K562 (cell line): Measurements from ENCODE around the gene GFOD2. TPM values are rescaled to one million over a fixed set of nuclear protein-coding genes. Genes with fewer than 3 reads are reported as not detected.

Source experiments
- NFYB ChIP-seq: IDR thresholded peaks from 2 replicates; pipeline ENCODE4 v1.6.1; 2011; ENCODE audit warnings: mild to moderate bottlenecking, moderate library complexity; ENCODE audit not compliant: insufficient read length; ENCODE audit errors: extremely low read depth
- STAT5A ChIP-seq: IDR thresholded peaks from 2 replicates; pipeline ENCODE4 v1.6.1; 2012; ENCODE audit warnings: low read length, inconsistent platforms, borderline replicate concordance
- TAF7 ChIP-seq: fragments of 450-650 bp; IDR thresholded peaks from 2 replicates; pipeline ENCODE4 v1.6.1; 2016; ENCODE audit warnings: missing genetic modification characterization, missing compliant biosample characterization
- ZSCAN29 ChIP-seq: fragments of 450-650 bp; IDR thresholded peaks from 2 replicates; pipeline ENCODE4 v1.6.1; 2017
- polyA plus RNA-seq, 8 experiments: library from polyadenylated mRNA; depleted of rRNA in 4 of 8; stranded (reverse) in 5 of 8; unstranded in 3 of 8; fragments of >200 nt; fragmentation: Nextera tagmentation in 2 of 8; fragmentation: Illumina TruSeq in 1 of 8; extraction: Ambion mirVana in 2 of 8; extraction: Trizol in 1 of 8; gene quantifications; 2 replicates each; pipeline versions ENCODE4 v1.2.1 to v1.2.3, GENCODE V29; 2011 to 2014; ENCODE audit warnings: inconsistent platforms in 1 of 8, missing spikeins in 1 of 8
- total RNA-seq, 7 experiments: library from RNA; depleted of rRNA in 6 of 7; stranded (reverse); fragments of >200 nt in 6 of 7; fragmentation: Illumina TruSeq in 2 of 7; extraction: Trizol in 2 of 7; gene quantifications; 2 replicates each; pipeline versions ENCODE4 v1.2.1 to v1.2.3, GENCODE V29; 2011 to 2021; ENCODE audit warnings: low replicate concordance in 1 of 7
- TF ChIP-seq, protein P1 (sequence below): sonication (generic); formaldehyde crosslinking; IDR thresholded peaks from 2 replicates; pipeline ENCODE4 v1.8.1; 2023; ENCODE audit warnings: missing genetic modification reagents, mild to moderate bottlenecking, borderline replicate concordance

GFOD2 gene
- total and polyA plus RNA-seq, 9 of the 15 experiments (the other 6 are each of a cell fraction or from before 2014, with no cell fraction given), result 1.9 to 15.8 (median 11.1) TPM

DNA sequence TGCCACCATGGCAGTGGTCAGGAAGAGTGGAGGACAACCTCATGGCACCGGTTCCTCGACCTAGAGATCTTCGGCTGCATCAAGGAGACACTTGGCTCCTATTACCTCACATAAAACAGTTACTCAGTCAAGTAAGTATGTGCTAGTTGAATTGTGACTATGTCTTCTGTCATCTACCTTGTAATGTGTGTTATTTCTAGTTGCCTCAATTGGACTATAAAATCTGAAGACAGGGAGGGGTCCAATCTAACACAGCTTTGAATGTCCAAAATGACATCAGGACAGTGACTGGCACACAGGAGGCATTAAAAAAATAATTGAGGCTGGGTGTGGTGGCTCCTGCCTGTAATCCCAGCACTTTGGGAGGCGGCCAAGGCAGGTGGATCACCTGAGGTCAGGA is 35.3 kb downstream of the GFOD2 start (continued):
- TF ChIP-seq, protein P1, sequence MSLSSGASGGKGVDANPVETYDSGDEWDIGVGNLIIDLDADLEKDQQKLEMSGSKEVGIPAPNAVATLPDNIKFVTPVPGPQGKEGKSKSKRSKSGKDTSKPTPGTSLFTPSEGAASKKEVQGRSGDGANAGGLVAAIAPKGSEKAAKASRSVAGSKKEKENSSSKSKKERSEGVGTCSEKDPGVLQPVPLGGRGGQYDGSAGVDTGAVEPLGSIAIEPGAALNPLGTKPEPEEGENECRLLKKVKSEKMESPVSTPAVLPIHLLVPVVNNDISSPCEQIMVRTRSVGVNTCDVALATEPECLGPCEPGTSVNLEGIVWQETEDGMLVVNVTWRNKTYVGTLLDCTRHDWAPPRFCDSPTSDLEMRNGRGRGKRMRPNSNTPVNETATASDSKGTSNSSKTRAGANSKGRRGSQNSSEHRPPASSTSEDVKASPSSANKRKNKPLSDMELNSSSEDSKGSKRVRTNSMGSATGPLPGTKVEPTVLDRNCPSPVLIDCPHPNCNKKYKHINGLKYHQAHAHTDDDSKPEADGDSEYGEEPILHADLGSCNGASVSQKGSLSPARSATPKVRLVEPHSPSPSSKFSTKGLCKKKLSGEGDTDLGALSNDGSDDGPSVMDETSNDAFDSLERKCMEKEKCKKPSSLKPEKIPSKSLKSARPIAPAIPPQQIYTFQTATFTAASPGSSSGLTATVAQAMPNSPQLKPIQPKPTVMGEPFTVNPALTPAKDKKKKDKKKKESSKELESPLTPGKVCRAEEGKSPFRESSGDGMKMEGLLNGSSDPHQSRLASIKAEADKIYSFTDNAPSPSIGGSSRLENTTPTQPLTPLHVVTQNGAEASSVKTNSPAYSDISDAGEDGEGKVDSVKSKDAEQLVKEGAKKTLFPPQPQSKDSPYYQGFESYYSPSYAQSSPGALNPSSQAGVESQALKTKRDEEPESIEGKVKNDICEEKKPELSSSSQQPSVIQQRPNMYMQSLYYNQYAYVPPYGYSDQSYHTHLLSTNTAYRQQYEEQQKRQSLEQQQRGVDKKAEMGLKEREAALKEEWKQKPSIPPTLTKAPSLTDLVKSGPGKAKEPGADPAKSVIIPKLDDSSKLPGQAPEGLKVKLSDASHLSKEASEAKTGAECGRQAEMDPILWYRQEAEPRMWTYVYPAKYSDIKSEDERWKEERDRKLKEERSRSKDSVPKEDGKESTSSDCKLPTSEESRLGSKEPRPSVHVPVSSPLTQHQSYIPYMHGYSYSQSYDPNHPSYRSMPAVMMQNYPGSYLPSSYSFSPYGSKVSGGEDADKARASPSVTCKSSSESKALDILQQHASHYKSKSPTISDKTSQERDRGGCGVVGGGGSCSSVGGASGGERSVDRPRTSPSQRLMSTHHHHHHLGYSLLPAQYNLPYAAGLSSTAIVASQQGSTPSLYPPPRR (CRISPR knock-in tag), result no peak
- TF ChIP-seq NFYB (no peak), TAF7 (tag) (no peak), STAT5A (no peak), ZSCAN29 (no peak)
